HG03520 (cell line): ENCODE results near the gene SOWAHB.
"Not testable (repeated sequence)": the region's sequence is repeated elsewhere in the genome, so short reads cannot be mapped to it uniquely, and the experiment has no call there.

Experiments
- ATAC-seq: cut with Tn5 transposase; IDR thresholded peaks from one replicate; pipeline ENCODE4 v1.9.1; 2021; ENCODE audit warnings: mild to moderate bottlenecking, moderate library complexity; ENCODE audit not compliant: unreplicated experiment

SOWAHB gene

DNA sequence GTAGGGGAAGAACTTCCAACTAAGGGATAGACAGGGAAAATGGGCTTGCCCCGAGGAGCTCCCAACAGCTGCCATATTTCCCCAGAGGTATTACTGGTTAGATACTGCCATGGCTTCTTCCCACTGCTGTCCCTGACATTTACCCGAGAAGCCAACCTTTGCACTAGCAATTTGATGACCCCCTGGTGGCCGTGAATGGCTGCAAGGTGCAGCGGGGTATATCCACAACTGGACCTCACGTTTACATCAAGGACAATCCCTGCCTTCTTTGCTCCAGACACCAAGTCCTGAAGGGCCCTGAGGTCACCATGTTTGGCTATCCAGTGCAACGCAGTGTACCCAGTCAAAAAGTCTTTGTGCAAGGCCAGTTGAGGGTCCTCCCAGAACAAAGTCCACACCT is 2.3 kb downstream of the SOWAHB start:
- ATAC-seq = no peak

GRCh38 chr4:76894537-76895255 is 3.2 kb downstream of the SOWAHB start:
- no peak for ATAC-seq

- ATAC-seq = no peak
Observed at GRCh38 chr4:76892601-76893000, 5.3 kb downstream of the SOWAHB start.

DNA sequence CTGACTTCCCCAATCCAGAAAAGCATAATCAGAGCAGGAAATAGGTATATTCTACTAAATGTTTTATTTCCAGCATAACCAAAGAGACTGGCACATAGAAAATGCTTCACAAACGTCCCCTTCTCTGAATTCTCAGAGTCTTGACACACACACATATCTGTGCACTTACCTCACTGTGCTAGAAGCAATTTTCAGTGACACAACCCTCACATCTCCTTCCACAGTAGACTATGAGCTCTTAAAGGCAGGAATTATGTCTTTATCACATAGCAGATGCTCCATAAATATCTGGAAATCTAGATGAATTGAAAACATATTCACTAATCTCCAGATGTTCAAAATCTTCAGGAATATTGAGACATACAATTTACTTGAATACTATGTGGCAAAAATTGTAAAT is 5.9 kb downstream of the SOWAHB start:
- no peak for ATAC-seq

- ATAC-seq = no peak
Observed at GRCh38 chr4:76886848-76887441, 11.0 kb downstream of the SOWAHB start.

GRCh38 chr4:76886214-76886613 is 11.7 kb downstream of the SOWAHB start:
- ATAC-seq = no peak

- ATAC-seq = no peak
Observed at GRCh38 chr4:76883147-76883546, 14.8 kb downstream of the SOWAHB start.

- ATAC-seq = no peak
Observed at GRCh38 chr4:76882630-76883029, 15.3 kb downstream of the SOWAHB start.

DNA sequence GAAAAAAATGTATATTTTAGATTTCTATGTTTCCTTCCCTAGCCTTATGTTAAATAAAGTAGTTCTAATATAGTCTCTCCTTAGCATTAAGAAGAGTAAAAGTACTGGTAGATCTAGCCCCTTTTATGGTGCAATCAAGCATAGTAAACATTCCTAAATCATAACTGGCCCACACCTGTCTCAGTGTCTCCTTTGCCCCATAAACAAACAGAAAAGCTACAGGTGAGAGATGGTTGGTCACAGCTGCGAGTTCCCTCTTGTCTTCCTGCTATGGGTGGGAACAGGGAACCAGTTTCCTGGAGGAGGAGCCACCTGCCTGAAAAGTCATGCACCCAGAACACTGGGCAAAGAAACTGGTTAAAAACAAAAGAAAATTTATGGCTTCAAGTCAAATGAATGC is 16.6 kb downstream of the SOWAHB start:
- ATAC-seq = no peak

- ATAC-seq = no peak
Observed at GRCh38 chr4:76879731-76880364, 18.1 kb downstream of the SOWAHB start.

- ATAC-seq = not testable (repeated sequence)
Observed at GRCh38 chr4:76878641-76879165, 19.2 kb downstream of the SOWAHB start.

GRCh38 chr4:76874176-76874575 is 23.8 kb downstream of the SOWAHB start:
- no peak for ATAC-seq

- no peak for ATAC-seq
Observed at GRCh38 chr4:76873495-76873894, 24.4 kb downstream of the SOWAHB start.

DNA sequence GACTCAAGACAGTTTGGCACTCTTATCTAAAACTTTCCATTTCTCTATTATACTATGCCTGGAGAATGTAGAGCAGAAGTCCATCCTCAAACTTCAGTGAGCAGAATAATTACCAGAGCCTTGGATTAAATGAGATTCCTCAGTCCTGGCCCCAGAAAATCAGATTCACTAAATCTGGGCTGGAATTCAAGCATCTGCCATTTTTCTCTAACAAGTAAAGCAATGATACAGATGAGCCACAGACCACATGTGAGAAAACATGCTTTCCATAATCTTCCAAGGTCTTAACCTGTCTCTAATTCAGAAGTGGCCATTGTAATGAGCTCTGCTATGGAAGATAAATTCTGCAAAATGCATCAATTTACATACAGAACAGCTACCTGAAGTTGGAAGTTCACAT is 25.4 kb downstream of the SOWAHB start:
- no peak for ATAC-seq

GRCh38 chr4:76868780-76869179 is 29.2 kb downstream of the SOWAHB start:
- ATAC-seq = not testable (repeated sequence)

DNA sequence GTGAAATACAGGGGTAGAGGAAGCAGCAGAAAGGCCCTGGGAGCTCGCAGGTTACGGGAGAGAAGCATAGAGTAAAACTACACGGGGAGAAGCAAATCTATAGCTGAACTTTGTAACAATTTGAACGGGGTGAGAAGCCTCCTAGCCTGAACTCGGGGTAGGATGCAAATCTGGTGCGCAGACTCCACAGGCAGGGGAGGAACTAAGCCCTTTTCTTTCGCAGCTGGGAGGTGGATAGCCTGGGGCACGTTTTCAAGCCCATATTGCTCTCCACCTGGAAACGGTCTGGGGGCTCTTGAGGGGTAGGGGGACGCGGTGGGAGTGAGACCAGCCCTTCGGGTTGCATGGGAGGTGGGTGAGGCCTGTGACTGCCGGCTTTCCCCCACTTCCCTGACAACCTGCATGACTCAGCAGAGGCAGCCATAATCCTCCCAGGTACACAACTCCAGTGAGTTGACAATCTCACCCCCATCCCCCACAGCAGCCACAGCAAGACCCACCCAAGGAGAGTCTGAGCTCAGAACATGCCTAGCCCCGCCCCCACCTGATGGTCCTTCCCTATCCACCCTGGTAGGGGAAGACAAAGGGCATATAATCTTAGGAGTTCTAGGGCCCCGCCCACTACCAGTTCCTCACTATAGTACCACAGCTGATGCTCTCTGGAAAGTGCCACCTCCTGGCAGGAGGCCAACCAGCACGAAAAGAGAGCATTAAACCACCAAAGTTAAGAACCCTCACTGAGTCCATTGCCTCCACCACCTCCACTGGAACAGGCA is 29.9 kb downstream of the SOWAHB start:
- no peak for ATAC-seq

DNA sequence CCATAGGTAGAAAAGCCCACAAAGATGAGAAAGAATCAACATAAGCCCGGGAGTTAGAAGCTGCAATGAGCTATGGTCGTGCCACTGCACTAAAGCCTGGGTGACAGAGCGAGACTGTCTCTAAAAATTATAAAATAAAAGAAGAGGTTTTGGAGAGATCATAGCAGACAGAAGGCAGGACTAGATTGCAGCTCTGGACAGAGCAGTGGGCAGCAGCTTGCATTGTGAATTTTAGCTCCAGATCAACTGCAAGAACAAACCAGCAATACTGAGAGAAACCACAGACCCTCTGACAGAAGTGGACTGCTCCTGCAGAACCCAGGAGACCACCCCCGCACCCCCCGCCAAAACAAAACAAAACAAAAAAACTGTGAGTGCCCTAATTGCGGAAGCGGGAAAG is 30.6 kb downstream of the SOWAHB start:
- no peak for ATAC-seq

DNA sequence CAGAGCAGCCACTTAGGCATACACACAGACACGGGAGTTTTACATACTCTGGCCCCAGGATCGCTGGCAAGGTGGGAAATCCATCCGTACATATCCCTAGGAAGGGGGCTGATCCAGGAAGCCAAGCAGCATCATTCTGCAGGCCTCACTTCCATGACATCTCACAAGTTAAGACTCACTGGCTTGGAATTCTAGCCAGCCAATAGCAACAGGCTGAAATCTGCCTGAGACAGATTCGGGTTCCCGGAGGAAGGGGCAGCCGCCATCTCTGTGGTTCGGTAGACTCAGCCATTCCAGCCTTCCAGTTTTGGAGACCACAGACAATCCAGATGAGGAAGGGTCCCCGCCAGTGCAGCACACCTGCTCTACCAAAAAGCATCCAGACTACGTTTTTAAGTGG is 31.3 kb downstream of the SOWAHB start:
- ATAC-seq = no peak

GRCh38 chr4:76858319-76858718 is 39.6 kb downstream of the SOWAHB start:
- no peak for ATAC-seq

DNA sequence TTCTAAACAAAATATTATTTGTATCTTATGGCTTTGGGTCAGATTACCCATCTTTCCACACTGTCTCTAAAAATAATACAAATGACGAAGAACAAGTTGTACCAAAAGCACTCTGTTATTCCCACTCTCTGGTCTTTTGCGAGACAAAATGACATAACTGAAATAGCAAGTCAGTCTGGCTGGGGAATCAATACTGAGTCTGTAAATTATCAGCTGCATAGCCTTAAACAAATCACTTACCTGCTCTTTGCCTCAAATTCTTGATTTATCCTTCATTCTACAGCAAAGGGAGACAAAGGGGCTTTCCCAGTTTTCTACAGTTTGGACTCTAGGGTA is 40.9 kb downstream of the SOWAHB start:
- ATAC-seq = no peak

GRCh38 chr4:76856243-76857073 is 41.5 kb downstream of the SOWAHB start:
- no peak for ATAC-seq
